Retinal pigment epithelial cell (primary cell): ENCODE data around the gene NOS3.

Experiments used
- DNase-seq: peaks from one replicate; pipeline ENCODE4 v3.0.0-alpha.2; 2010; ENCODE audit warnings: low read depth
- H3K4me3 ChIP-seq: 2 replicates; pipeline ENCODE4 v1.5.1; 2011; ENCODE audit warnings: mild to moderate bottlenecking, low read length, control low read depth, moderate library complexity
- CTCF ChIP-seq: conservative IDR thresholded peaks from 2 replicates; pipeline ENCODE4 v1.5.1; 2011; ENCODE audit warnings: low read depth, low read length, control low read depth, inconsistent platforms

NOS3 gene

DNA sequence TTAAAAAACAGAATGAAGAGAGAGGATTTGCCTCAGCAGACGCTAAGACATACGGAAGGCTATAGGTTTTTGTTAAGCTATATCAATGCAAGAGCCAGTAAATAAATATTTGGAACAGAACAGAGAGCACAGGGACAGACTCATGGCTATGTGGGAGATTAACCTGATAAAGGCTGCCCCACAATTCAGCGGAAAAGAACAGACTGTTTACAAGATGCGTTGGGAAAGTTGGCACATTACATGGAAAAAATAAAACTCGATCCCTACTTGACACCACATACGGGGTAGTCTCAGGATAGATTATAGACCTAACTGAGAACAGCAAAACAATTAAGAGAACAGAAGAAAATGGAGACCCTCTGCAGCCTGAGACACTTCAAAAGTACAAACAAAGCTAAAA lies 23.5 kb upstream of the NOS3 start:
- no peak for TF ChIP-seq CTCF
- DNase-seq: no peak
- H3K4me3 ChIP-seq: no peak overlapping the region

DNA sequence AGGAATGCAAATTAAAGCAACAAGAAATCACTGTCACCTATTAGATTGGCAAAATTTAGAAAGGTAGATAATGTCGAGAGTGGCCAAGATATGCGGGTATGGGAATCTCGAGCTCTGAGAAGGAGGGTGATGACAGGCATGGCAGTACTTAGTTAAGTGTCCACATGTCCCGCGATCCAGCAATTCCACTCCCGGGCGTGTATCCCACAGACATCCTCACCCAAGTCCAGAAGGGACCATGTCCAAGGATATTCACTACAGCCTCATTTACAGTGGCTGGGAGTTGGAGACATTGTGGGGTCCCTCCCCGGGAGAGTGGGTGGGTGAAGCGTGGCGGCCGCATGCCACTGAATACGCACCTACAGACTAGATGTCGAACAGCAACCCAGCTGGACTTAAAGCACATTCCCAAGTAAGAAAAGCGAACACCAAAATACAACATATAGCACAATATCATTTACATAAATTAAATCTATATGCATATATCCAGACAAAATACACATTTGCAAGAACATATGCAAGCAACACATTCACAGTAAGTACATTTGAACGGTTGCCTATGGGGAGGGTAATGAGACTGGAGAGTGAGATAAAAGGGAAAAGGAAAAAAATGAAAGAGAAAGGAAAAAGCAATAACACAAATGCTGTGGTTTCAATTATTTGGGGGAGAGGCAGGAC lies 22.6 kb upstream of the NOS3 start:
- TF ChIP-seq CTCF: no peak
- no peak for DNase-seq
- H3K4me3 ChIP-seq: no peak overlapping the region

DNA sequence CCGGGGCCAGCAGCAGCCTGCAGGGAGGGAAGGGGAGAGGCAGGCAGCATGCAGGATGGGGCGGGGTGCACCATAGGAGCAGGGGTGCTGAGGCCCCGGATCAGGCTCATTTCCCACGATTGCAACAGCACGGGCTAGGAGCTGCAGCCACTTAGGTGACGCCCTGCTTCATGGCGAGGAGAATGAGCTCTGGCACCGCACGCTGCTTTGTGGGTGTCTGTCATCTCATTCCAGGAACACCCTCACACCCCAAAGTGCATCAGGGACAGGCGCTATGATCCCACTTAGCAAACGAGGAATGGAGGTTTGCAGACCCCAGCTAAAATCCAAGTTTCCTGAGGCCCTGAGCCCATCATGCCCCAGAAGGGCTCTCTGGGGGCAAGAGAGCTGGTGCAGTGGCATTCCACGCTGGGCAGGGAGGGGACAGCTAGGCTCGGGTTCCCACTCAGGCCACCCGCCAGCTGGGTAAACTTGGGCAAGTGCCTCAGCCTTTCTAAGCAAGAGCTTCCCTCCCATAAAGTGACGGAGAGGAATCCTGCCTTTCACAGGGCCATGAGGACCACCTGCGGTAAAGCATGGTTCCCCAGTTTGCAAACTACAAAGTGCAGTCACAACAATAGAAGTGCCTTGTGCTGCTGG lies 22.0 kb upstream of the NOS3 start:
- no peak overlapping the region for H3K4me3 ChIP-seq
- no peak for TF ChIP-seq CTCF
- no peak for DNase-seq

GRCh38 chr7:150969475-150969874 lies 21.3 kb upstream of the NOS3 start:
- TF ChIP-seq CTCF: no peak
- H3K4me3 ChIP-seq: no peak overlapping the region
- DNase-seq: no peak

DNA sequence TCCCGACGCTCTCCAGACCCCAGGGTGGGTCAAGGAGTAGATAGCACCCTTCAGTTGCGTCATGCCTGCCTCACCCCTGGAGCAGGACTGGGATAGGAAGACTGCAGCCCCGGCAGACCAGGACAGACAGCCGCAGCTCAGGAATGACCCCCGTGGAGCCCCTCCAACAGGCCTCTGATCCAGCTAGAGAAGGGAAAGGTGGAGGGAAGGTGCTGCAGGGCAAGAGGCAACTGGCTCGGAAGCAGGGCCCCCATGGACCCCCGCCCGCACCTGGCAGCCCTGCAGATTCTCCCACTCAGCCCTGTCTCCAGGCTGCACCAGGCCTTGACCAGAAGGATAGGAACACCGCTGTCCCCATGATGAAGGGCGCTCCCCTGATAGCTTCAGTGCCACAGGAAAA lies 20.4 kb upstream of the NOS3 start:
- DNase-seq: no peak
- H3K4me3 ChIP-seq: no peak overlapping the region
- no peak for TF ChIP-seq CTCF

- H3K4me3 ChIP-seq: no peak overlapping the region
- TF ChIP-seq CTCF: no peak
- DNase-seq: no peak
Observed at GRCh38 chr7:150971242-150972022, 19.4 kb upstream of the NOS3 start.
